M059J (cell line): ENCODE measurements around the gene BMP10. TPM values are rescaled to one million over a fixed set of nuclear protein-coding genes. Genes with fewer than 3 reads are reported as not detected.
"Not testable (repeated sequence)": the region's sequence is repeated elsewhere in the genome, so short reads cannot be mapped to it uniquely, and the experiment has no call there.

Experiments used
- DNase-seq: peaks from one replicate; pipeline ENCODE4 v3.0.0-alpha.2; 2012; ENCODE audit warnings: low read depth
- total RNA-seq: library from RNA; depleted of rRNA; stranded (reverse); fragments of >200 nt; shearing (Covaris generic); gene quantifications from 2 replicates; pipeline ENCODE4 v1.2.3, GENCODE V29; 2014; rRNA removed

The BMP10 gene
- total RNA-seq = not detected in 2 replicates

DNA sequence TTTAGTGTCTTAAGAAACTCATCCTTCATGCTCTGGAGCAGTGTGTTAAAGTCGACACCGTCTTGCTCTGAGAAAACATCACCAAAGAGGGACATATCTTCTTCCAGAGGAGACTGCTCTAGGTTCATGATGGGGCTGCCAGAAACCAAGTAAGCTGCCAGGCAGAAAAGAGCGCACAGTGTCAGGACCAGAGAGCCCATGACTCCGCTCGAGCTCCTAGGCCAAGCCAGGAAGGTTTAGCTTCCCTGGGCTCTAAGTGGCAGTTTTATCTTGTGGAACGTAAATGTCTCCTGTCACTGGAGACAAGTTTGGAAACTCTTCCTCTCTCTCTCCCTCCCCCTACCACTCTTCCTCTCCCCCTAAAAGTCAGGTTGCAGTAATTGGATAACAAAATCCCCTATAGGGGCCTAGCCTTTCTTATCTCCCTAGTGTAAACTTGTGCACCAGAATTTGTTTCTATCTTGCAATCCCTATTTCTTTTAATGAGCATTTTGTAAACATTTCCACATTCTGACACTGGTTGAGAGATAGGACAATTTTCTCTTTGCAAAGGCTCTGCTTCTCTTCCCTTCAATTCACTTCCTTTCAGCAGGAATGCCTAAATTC, at the start of gene BMP10:
TSS of gene BMP10 (minus strand) at position 239 of the 606 bp plus-strand sequence. CDS start at position 200, 39 bp downstream.
- no peak for DNase-seq

DNA sequence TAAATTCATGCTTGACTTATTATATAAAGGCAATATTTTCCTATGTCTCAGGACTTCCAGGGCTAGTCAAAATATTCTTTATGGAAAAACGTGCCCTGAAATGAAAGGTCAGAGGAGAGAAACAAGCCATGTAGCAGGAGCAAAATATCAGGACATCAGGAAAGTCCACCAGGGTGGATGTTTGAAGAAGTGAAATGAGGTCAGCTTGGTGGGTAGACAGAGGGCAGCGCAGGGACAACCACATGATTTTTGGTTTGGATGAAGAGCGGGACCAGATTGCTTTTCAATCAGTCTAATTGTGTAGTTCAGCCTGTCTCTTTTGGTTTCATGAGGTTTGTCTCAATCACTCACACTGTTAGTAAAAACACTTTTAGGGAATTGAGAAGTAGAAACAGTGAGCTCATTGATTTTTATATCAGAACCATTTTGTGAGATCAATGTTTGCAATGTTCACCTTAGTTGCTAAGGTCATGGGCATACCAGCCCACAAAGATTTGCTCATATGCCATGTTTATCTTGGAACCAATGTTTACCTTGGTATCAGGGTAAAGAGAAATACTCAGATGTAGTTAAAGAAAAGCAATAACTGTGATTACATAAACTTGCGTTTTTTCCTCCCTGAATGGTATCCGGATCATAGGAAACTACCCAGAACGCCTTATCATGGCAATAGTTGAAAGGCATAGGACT, 49.4 kb upstream of the BMP10 start:
- no peak for DNase-seq

DNA sequence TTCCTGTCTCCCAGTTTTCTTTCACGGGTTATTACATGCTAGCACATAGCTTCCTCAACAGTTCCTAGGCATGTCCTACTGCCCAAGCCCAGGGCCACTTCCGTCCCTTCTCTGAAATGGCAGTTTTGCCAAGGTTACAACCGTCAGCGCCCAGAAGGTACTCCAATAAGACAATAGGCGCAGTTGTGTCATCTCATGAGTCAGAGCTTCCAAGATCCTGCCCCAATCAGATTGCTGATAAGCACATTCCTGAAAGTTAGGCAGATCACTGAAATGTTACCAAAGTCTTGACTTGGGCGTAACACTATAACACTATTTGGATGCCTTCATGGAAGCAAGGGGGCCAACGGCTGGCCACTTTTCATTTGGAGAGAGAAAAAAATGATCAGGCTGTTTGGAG, 47.3 kb upstream of the BMP10 start:
- DNase-seq = peak; percentile 58

GRCh38 chr2:68917034-68917718, 46.0 kb upstream of the BMP10 start:
- DNase-seq = no peak

DNA sequence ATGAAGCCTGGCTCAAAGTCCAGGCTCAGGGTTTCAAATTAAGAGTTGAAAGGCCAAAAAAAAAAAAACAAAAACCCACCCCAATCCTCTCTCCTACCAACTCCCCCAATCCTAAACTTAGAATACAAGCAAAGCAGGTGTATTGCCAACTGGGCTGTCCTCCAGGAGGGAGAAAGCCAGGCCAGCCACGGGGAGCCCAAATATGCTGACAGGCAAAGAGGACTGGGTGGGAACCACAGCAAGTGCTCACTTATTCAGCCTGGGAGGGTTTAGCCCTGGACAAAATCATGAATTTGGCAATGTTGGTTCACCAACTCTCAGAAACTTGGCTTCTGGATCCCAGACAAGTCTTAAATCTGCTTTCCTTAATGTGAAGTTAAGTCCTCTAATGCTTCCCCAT, 45.0 kb upstream of the BMP10 start:
- no peak for DNase-seq

DNA sequence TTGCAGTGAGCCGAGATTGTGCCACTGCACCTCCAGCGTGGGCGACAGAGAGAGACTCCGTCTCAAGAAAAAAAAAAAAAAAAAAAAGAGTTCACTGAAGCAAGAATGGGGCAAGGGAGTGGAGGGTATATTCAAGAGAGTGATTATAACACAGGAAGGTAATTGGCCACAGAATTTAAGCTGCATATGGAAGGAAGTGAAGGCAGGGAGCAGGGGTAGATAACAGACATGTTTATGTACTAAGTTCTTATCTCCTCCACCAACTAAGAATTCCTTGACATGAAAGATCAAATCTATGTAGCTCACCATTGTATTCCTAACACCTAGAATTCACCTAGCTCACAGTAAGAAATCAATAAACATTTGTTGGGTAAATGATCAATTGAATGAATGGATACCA, 44.2 kb upstream of the BMP10 start:
- no peak for DNase-seq

DNA sequence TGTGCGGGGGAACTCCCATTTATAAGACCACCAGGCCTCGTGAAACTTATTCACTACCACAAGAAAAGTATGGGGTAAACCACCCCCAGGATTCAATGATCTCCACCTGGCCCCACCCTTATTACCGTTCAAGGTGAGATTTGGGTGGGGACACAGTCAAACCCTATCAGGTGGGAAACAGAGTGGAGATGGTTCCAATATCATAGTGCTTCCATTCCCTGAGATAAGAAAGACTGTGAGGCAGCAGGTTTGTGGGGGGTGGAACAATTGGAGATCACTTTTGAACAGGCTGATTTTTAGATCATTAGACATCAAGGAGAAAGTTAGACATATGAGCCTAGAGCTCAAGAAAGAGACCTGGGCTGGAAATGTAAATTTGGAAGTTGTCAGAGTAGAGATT, 42.2 kb upstream of the BMP10 start:
- DNase-seq = no peak

GRCh38 chr2:68912732-68913131, 41.5 kb upstream of the BMP10 start:
- DNase-seq = no peak

GRCh38 chr2:68912111-68912510, 40.9 kb upstream of the BMP10 start:
- DNase-seq = no peak

- no peak for DNase-seq
Observed at GRCh38 chr2:68911709-68912108, 40.5 kb upstream of the BMP10 start.

DNA sequence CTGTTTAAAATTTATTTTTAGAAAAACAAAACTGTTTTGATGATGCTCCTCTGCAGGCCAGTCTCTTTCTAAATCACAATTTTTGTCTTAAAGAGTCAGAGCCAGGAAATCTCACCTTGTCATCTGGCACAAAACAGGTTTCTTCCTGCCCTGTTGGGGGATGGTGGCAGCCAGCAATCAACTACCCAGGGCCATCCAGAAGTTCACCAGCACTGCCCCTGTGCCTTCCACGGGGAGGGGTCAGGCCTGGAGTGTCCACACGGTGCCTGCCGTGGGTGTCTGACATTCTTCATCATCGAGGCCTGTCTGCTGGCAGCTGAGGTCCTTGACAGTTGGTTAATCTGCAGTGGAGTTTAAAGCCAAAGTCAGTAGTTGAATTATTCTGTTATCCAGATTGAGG, 40.0 kb upstream of the BMP10 start:
- no peak for DNase-seq

DNA sequence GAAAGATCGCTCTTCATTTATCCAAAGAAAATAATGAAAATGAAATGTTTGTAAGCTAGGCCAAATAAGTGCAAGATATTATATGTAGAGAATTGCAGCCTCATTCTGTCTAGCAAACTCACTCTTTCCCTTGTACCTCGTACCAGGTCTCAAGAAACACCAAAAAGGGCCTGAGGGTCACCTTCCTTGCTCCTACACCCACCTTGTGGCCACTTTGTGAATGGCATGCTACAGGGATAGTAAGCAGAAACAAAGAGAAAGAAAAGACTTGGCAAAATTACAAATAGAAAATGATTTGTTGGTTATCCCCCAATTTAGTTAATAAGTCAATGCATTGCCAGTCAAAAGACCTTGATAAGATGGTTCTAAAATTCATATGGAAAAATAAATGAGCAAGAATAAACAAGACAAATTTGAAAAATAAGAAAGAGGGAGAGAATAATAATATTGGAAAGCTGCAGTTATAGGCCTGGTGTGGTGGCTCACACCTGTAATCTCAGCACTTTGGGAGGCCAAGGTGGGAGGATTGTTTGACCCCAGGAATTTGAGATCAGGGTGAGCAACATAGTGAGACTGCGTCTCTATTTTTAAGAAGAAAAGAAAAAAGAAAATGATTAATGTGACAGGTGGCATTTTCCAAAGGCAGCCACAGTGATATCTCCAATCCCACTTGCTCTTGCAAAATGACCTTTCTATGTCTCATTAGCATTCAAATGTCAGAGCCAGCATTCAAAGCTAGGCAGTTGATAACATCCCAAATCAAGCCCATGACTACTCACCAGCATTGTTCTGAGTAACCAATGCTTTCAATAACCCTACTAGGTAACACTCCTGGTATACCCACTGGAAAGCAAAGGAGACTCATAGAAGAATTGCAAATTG, 38.8 kb upstream of the BMP10 start:
- peak; percentile 79 for DNase-seq

DNA sequence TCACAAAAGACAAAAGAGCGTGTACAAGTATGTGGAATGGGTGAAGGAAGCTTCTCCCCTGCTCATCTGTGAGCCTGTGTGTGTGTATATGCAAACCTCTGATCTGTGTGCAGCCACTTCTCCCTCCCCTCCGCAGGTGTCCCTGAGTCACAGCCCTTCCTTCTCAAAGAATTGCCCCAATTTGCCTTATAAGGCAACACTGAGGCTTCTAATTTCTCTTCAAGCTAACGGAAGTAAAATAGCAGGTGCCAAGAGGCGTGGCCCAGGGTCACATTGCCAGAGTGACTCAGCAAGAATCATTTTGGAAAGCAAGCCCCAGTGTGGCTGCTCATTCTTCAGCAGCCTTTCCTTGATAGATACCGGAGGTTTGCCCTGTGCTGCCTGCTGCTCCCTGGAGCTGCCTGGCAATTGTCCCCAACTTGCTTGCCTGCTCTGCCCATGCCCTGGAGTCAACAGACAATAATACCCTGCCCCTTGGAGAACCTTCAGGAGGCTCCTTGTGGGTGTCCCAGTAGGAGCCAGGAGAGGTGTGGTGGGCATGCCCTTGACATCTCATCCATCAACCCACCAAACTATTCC, 37.3 kb upstream of the BMP10 start:
- DNase-seq = peak; percentile 95

GRCh38 chr2:68907920-68908253, 36.7 kb upstream of the BMP10 start:
- no peak for DNase-seq

DNA sequence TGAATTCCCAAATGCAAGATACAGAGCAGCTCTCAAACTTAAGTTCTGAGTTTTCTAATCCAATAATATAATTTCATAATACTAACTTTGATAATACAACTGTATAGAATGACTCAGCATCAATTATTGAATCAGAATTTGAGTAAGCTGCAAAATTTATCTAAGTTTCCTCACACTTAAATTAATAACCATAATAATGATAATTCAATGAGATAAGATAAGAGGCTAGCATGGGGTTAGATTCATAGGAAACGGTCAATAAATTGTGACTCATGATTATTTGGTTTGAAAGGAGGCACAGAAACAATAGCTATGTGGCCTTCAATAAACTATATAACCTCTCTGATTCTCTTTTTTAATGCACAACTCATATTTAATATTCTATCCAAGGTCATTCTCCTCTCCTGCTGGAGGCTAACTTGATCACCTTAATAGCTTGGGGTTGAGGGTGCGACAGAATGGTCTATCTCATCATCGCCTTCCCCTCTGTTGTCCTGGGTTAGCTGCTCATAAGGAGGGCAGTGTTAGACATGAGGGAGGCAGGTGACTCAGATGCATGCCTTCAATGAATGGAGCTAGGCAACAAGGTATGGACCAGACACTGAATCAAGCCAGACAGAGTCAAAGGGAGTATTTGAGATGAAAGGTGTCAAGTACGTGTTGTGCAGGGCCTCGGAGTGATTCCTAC, 36.2 kb upstream of the BMP10 start:
- peak; percentile 43 for DNase-seq

DNA sequence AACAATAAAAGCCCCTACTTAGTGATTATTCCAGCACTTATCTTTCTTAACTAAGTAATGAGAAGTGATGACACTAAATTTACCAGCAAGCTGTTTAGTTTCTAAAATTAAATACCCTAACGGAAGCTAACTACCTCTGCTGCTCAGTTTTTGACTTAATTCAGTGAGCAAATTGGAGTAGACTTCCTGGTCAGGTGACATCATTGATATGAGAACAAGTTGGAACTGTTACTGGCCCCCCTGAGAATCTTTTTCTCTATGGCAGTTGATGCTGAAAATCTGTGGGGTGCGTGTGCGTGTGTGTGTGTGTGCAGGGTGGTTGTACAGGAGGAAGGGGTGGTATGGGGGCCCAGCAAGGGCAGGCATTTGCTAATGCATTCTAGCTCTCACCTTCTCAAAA, 35.5 kb upstream of the BMP10 start:
- no peak for DNase-seq

DNA sequence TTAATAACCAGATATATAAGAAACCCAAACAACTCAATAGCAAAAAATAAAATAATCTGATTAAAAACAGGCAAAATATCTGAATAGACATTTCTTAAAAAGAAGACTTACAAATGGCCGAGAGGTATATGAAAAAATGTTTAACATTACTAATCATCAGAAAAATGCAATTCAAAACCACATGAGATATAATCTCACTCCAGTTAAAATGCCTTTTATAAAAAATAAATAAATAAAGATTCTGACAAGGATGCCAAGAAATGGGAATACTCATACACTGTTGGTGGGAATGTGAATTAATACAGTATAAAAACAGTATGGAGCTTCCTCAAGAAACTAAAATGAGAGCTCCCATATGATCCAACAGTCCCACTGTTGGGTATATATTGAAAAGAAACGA, 33.9 kb upstream of the BMP10 start:
- peak; percentile 58 for DNase-seq

- DNase-seq = no peak
Observed at GRCh38 chr2:68901561-68901960, 30.4 kb upstream of the BMP10 start.

DNA sequence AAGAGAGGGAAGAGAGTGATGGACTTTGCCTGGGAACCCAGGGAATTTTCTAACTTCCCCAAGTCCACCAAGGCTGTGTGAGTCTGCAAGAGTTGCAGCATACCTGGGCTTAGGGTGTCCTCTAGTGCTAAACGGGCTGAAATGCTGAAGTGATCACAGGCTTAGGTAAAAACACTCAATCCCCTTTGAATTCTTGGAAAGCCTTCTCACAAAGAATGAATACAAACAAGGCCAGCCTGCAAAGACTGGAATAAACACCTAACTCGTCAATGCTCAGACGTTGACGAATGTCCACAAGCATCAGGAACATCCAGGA, 30.0 kb upstream of the BMP10 start:
- DNase-seq = no peak

DNA sequence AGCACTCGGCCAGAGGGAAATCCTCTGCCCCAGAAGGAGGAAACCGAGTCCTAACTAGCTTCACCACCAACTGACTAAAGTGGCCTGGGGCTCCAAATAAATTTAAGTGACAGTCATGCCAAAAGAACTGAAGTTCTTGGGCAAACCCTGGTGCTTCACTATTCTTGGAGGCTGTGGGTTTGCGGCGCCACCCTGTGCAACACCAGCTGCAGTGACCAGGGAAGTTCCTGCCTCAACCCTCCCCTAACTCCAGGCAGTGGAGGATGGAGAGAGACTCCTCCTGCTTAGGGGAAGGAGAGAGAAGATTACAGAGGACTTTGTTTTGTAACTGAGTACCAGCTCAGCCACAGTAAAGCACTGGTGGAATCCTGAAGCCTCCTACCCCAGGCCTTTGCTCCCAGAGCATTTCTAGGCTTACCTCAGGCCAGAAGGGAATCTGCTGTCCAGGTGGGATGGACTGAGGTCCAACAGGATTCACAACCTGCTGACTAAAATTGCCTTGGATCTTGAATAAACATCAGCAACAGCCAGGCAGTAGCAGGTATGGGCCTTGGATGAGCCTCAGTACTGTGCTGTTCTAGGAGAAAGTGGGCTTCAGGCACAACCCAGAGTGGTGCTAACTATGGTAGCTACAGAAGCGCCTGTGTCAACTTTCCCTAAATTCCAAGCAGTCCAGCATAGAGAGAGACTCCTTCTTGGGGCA, 29.4 kb upstream of the BMP10 start:
- no peak for DNase-seq

- DNase-seq = not testable (repeated sequence)
Observed at GRCh38 chr2:68895981-68896380, 24.8 kb upstream of the BMP10 start.
